ENCODE measurements around the gene IL17B.
"Not testable (repeated sequence)": the region's sequence is repeated elsewhere in the genome, so short reads cannot be mapped to it uniquely, and the experiment has no call there.

- TF ChIP-seq CTCF (conservative IDR thresholded peaks at IDR 0.05; ENCODE audit: low read length); EZH2phosphoT487 (IDR thresholded peaks at IDR 0.05; ENCODE audit: borderline replicate concordance, low read depth, low read length): not testable (repeated sequence)
Measured at GRCh38 chr5:149398747-149399266, 19.7 kb upstream of the IL17B start.

Measured in OCI-LY7 (cell line).